Lower leg skin (tissue), 3 donors: Measurements from ENCODE around the gene F8.

Experiments used
- POLR2A ChIP-seq, 2 donors: fragments of 450-650 bp; IDR thresholded peaks; one replicate each; pipeline ENCODE4 v1.6.1; 2016 to 2017; ENCODE audit warnings: antibody characterized with exemption in 2 of 2, mild to moderate bottlenecking in 1 of 2, moderate library complexity in 1 of 2
- TF ChIP-seq, protein P1 (sequence below), 3 donors: fragments of 450-650 bp; IDR thresholded peaks; one replicate each; pipeline ENCODE4 v1.5.1; 2016; ENCODE audit warnings: antibody characterized with exemption in 3 of 3, mild to moderate bottlenecking in 3 of 3, moderate library complexity in 2 of 3

GRCh38 chrX:155028129-155028528 lies 5.6 kb upstream of the F8 start:
- TF ChIP-seq, protein P1, sequence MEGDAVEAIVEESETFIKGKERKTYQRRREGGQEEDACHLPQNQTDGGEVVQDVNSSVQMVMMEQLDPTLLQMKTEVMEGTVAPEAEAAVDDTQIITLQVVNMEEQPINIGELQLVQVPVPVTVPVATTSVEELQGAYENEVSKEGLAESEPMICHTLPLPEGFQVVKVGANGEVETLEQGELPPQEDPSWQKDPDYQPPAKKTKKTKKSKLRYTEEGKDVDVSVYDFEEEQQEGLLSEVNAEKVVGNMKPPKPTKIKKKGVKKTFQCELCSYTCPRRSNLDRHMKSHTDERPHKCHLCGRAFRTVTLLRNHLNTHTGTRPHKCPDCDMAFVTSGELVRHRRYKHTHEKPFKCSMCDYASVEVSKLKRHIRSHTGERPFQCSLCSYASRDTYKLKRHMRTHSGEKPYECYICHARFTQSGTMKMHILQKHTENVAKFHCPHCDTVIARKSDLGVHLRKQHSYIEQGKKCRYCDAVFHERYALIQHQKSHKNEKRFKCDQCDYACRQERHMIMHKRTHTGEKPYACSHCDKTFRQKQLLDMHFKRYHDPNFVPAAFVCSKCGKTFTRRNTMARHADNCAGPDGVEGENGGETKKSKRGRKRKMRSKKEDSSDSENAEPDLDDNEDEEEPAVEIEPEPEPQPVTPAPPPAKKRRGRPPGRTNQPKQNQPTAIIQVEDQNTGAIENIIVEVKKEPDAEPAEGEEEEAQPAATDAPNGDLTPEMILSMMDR (IDR thresholded peaks at IDR 0.05), result no peak
- no peak for TF ChIP-seq POLR2A (IDR thresholded peaks at IDR 0.05)
